LNCaP clone FGC (cell line): Measurements from ENCODE around the gene FGF12.

Experiments
- DNase-seq: peaks from one replicate; pipeline ENCODE4 v3.0.0-alpha.2; 2011; ENCODE audit warnings: low read depth
- H3K4me3 ChIP-seq: 2 replicates; pipeline ENCODE4 v1.5.1; 2011; ENCODE audit warnings: mild to moderate bottlenecking, low read depth, low read length, control low read depth
- CTCF ChIP-seq: IDR thresholded peaks from 2 replicates; pipeline ENCODE4 v1.5.1; 2012; ENCODE audit warnings: mild to moderate bottlenecking; ENCODE audit not compliant: control insufficient read depth, insufficient read depth; ENCODE audit errors: extremely low read depth

FGF12 gene

GRCh38 chr3:192273001-192273696 lies 454.2 kb downstream of the FGF12 start:
- TF ChIP-seq CTCF, result no peak
- no peak for DNase-seq
- no peak overlapping the region for H3K4me3 ChIP-seq

GRCh38 chr3:192262001-192262400 lies 465.3 kb downstream of the FGF12 start:
- no peak for DNase-seq
- no peak for TF ChIP-seq CTCF
- no peak overlapping the region for H3K4me3 ChIP-seq

- H3K4me3 ChIP-seq, result no peak overlapping the region
- no peak for TF ChIP-seq CTCF
- no peak for DNase-seq
Measured at GRCh38 chr3:192261135-192261534, 466.2 kb downstream of the FGF12 start.

DNA sequence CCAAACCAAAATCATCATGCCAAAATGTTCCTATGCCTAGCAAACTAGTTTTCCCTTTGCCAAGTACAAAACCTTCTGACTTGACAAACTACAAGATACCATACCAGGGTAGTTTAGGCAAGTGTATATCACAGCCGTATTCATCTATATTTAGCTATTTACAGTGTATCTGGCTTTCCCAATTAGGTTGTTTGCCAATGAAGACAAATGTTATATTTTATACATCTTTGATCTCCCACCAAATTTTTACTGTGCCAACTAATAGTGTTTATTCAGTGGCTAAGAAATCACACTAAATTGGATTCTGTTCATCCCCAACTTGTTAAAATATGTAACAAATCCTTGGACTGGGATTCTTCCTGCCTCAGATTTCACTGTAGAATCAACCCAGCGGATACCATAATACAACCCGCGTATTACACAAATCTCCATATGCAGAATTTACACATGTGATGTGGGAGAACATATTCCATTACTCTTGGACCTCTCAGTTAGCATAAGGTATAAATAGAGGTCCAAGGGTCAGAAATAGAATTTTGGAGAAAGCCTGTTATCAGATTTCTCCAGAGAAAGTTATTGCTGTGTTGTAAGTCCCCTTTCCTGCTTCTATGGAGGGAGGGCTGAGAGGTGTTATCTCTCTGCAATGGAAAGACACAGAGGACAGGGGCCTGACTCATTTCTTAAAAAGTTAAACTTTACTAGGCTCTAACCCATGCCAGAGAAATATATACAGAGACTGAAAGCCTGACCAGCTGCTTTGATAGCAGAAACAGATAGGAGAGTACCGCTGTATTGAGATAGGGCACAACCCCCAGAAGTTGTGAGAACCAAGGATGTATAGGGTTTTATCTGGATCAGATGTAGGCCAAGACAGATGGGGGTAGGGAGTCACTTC lies 467.0 kb downstream of the FGF12 start:
- no peak for TF ChIP-seq CTCF
- H3K4me3 ChIP-seq, result no peak overlapping the region
- DNase-seq, result no peak

DNA sequence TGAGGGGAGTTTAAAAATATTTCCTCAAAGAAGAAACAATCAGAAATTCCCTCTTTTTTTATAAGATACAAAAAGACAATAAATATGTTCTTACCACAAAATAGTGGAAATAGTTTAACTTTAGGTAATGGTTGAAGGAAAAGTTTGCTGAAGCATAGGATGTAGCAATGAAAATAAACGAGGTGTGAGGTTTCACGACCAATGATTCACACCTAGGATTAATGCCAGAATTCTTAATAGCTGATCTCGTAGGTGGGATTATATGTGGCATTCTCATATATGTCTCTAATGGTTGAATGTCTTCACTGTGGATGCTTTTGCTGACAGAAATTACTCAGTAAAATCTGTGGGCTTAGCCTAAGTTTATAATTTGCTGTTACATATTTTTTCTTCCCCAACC lies 467.7 kb downstream of the FGF12 start:
- TF ChIP-seq CTCF, result no peak
- DNase-seq, result no peak
- no peak overlapping the region for H3K4me3 ChIP-seq

DNA sequence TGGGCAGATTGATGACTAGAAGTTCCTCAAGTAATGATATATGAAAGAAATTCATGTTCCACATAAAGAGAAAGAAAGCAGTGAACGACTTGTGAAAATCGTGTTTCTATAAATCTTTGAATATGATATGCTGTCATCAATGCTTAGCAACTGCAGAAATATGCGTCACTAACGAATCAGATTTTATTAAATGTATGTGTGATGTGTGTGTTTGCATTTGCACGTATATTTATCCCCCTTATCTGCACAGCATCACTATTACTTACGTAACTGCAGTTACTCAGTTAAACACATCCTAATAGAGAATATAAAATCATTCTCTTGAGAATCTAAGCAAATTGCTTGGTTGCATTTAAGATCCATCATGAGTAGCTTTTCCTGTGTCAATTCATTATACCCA lies 468.6 kb downstream of the FGF12 start:
- DNase-seq, result no peak
- H3K4me3 ChIP-seq, result no peak overlapping the region
- no peak for TF ChIP-seq CTCF
